GM19463 (cell line): ENCODE data around the gene ATXN10.

ENCODE experiments used
- ATAC-seq: cut with Tn5 transposase; IDR thresholded peaks from one replicate; pipeline ENCODE4 v1.9.1; 2021; ENCODE audit warnings: mild to moderate bottlenecking, moderate library complexity; ENCODE audit not compliant: unreplicated experiment

The ATXN10 gene

GRCh38 chr22:45848904-45849303 is 177.3 kb downstream of the ATXN10 start:
- no peak for ATAC-seq

- ATAC-seq: no peak
Observed at GRCh38 chr22:45852826-45853225, 181.2 kb downstream of the ATXN10 start.

GRCh38 chr22:45855961-45856360 is 184.3 kb downstream of the ATXN10 start:
- ATAC-seq: no peak

GRCh38 chr22:45857519-45857918 is 185.9 kb downstream of the ATXN10 start:
- no peak for ATAC-seq

- ATAC-seq: no peak
Observed at GRCh38 chr22:45859231-45860161, 187.9 kb downstream of the ATXN10 start.

- ATAC-seq: no peak
Observed at GRCh38 chr22:45860201-45860600, 188.6 kb downstream of the ATXN10 start.

GRCh38 chr22:45861259-45861658 is 189.6 kb downstream of the ATXN10 start:
- no peak for ATAC-seq

- no peak for ATAC-seq
Observed at GRCh38 chr22:45863981-45864751, 192.5 kb downstream of the ATXN10 start.

GRCh38 chr22:45864959-45865476 is 193.4 kb downstream of the ATXN10 start:
- ATAC-seq: no peak

GRCh38 chr22:45865561-45866125 is 194.0 kb downstream of the ATXN10 start:
- no peak for ATAC-seq

- ATAC-seq: no peak
Observed at GRCh38 chr22:45866126-45866645, 194.6 kb downstream of the ATXN10 start.

GRCh38 chr22:45866646-45867117 is 195.0 kb downstream of the ATXN10 start:
- no peak for ATAC-seq

GRCh38 chr22:45867118-45867905 is 195.7 kb downstream of the ATXN10 start:
- no peak for ATAC-seq

- no peak for ATAC-seq
Observed at GRCh38 chr22:45867906-45868555, 196.4 kb downstream of the ATXN10 start.

GRCh38 chr22:45868571-45869339 is 197.1 kb downstream of the ATXN10 start:
- no peak for ATAC-seq

GRCh38 chr22:45869340-45869847 is 197.8 kb downstream of the ATXN10 start:
- ATAC-seq: no peak

GRCh38 chr22:45870011-45870410 is 198.4 kb downstream of the ATXN10 start:
- no peak for ATAC-seq

GRCh38 chr22:45871721-45872120 is 200.1 kb downstream of the ATXN10 start:
- ATAC-seq: no peak
